HEK293 (cell line): ENCODE results near the gene PNLDC1.

Source experiments
- CTCF ChIA-PET: fragments of 350-600 bp; formaldehyde crosslinking; extraction: SDS; loops from one replicate; lab custom pipeline; 2021; ENCODE audit warnings: antibody characterized with exemption; lab: Yijun Ruan, JAX
- POLR2A ChIA-PET: fragments of 300-600 bp; formaldehyde crosslinking; extraction: SDS; loops from one replicate; lab custom pipeline; 2020; ENCODE audit warnings: antibody characterized with exemption, inconsistent platforms; lab: Yijun Ruan, JAX
- H3K27ac ChIP-seq: fragments of 200-500 bp; sonication (Bioruptor generic); 2 replicates; pipeline ENCODE4 v1.5.1; 2014; ENCODE audit warnings: low read depth, low read length, control low read depth, inconsistent platforms; ENCODE audit errors: extremely low read depth
- H3K36me3 ChIP-seq, 2 experiments: fragments of 200-500 bp in 1 of 2; sonication (Bioruptor generic) in 1 of 2; 1 replicate in 1 of 2; 2 replicates in 1 of 2; pipeline ENCODE4 v1.5.1; 2014 to 2017; ENCODE audit warnings: inconsistent platforms in 2 of 2, low read length in 2 of 2; ENCODE audit not compliant: control insufficient read depth in 2 of 2, insufficient read depth in 1 of 2
- H3K4me1 ChIP-seq: fragments of 200-500 bp; sonication (Bioruptor generic); 2 replicates; pipeline ENCODE4 v1.5.1; 2014; ENCODE audit warnings: mild to moderate bottlenecking, low read length, inconsistent platforms; ENCODE audit not compliant: control insufficient read depth, insufficient read depth
- H3K4me3 ChIP-seq: 2 replicates; pipeline ENCODE4 v1.5.1; 2011; ENCODE audit warnings: low read depth, mild to moderate bottlenecking, control low read depth, low read length, moderate library complexity
- H3K9me3 ChIP-seq: fragments of 200-500 bp; sonication (Bioruptor generic); 2 replicates; pipeline ENCODE4 v1.5.1; 2014; ENCODE audit warnings: low read depth, low read length, inconsistent platforms; ENCODE audit not compliant: control insufficient read depth, insufficient read depth
- PATZ1 ChIP-seq: fragments of 450-650 bp; formaldehyde crosslinking; IDR thresholded peaks from 2 replicates; pipeline ENCODE4 v1.5.1; 2016; ENCODE audit warnings: missing biosample characterization, missing genetic modification characterization
- PRDM10 ChIP-seq: fragments of 450-650 bp; formaldehyde crosslinking; IDR thresholded peaks from 2 replicates; pipeline ENCODE4 v1.5.1; 2016; ENCODE audit warnings: missing biosample characterization, missing genetic modification characterization
- ZNF175 ChIP-seq: fragments of 450-650 bp; formaldehyde crosslinking; IDR thresholded peaks from 2 replicates; pipeline ENCODE4 v1.5.1; 2016; ENCODE audit warnings: missing biosample characterization, missing genetic modification characterization
- ZNF37A ChIP-seq: fragments of 450-650 bp; IDR thresholded peaks from 2 replicates; pipeline ENCODE4 v1.5.1; 2018; ENCODE audit warnings: missing biosample characterization, missing genetic modification characterization
- ZNF645 ChIP-seq: fragments of 450-650 bp; formaldehyde crosslinking; IDR thresholded peaks from 2 replicates; pipeline ENCODE4; 2016; ENCODE audit warnings: missing biosample characterization, missing genetic modification characterization
- ZNF677 ChIP-seq: fragments of 450-650 bp; IDR thresholded peaks from 2 replicates; pipeline ENCODE4 v1.5.0; 2018; ENCODE audit warnings: missing biosample characterization, mild to moderate bottlenecking, missing genetic modification characterization, moderate library complexity
- TF ChIP-seq, protein P1 (sequence below): fragments of 450-650 bp; formaldehyde crosslinking; IDR thresholded peaks from 2 replicates; pipeline ENCODE4 v1.5.1; 2016; ENCODE audit warnings: missing biosample characterization, missing genetic modification characterization
- TF ChIP-seq, protein P2 (sequence below): IDR thresholded peaks from 2 replicates; pipeline ENCODE4 v1.6.1; 2011; ENCODE audit warnings: mild to moderate bottlenecking, low read depth, low read length, borderline replicate concordance
- TF ChIP-seq, protein P3 (sequence below): fragments of 450-650 bp; formaldehyde crosslinking; IDR thresholded peaks from 2 replicates; pipeline ENCODE4 v1.5.1; 2016; ENCODE audit warnings: missing biosample characterization, missing genetic modification characterization
- TF ChIP-seq, protein P4 (sequence below): fragments of 450-650 bp; formaldehyde crosslinking; IDR thresholded peaks from 2 replicates; pipeline ENCODE4 v1.5.1; 2016; ENCODE audit warnings: missing biosample characterization, missing genetic modification characterization
- TF ChIP-seq, protein P5 (sequence below): fragments of 450-650 bp; formaldehyde crosslinking; IDR thresholded peaks from 2 replicates; pipeline ENCODE4 v1.5.1; 2016; ENCODE audit warnings: missing biosample characterization, missing genetic modification characterization
- TF ChIP-seq, protein P6 (sequence below): fragments of 450-650 bp; formaldehyde crosslinking; IDR thresholded peaks from 2 replicates; pipeline ENCODE4 v1.5.1; 2016; ENCODE audit warnings: missing biosample characterization, missing genetic modification characterization, low read depth

Gene PNLDC1

DNA sequence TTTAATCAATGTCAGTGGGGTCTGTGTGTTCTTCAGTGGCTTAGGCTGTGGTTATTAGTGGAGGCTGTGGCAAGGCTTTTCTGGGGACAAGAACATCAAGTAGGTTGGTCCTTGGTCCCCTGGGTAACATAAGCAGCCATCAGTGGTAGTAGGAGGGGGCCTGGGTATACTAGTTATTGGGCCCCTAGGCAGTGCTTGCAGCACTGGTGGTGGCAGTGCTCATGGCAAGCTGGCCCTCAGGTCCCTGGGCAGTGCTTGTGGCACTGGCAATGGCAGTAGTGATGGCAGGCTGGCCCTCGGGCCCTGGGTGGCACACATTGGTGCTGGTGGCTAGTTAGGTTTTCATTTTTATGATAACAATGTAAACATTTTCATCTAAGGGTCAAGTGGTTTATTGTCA is 58.2 kb downstream of the PNLDC1 start:
- Histone ChIP-seq H3K4me1 (no peaks in the 10 kb centered on the region), H3K36me3 (no peaks in the 10 kb centered on the region), H3K9me3 (no peaks in the 10 kb centered on the region), H3K27ac (no peak overlapping the region), H3K4me3 (no peak overlapping the region)
- ChIA-PET POLR2A (no interaction called here), CTCF (no interaction called here)
- TF ChIP-seq, protein P1, sequence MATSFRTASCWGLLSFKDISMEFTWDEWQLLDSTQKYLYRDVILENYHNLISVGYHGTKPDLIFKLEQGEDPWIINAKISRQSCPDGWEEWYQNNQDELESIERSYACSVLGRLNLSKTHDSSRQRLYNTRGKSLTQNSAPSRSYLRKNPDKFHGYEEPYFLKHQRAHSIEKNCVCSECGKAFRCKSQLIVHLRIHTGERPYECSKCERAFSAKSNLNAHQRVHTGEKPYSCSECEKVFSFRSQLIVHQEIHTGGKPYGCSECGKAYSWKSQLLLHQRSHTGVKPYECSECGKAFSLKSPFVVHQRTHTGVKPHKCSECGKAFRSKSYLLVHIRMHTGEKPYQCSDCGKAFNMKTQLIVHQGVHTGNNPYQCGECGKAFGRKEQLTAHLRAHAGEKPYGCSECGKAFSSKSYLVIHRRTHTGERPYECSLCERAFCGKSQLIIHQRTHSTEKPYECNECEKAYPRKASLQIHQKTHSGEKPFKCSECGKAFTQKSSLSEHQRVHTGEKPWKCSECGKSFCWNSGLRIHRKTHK = no peak
- TF ChIP-seq, protein P2, sequence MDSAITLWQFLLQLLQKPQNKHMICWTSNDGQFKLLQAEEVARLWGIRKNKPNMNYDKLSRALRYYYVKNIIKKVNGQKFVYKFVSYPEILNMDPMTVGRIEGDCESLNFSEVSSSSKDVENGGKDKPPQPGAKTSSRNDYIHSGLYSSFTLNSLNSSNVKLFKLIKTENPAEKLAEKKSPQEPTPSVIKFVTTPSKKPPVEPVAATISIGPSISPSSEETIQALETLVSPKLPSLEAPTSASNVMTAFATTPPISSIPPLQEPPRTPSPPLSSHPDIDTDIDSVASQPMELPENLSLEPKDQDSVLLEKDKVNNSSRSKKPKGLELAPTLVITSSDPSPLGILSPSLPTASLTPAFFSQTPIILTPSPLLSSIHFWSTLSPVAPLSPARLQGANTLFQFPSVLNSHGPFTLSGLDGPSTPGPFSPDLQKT = no peak
- TF ChIP-seq PRDM10 (tag by site-specific recombination) (no peak), ZNF37A (tag by site-specific recombination) (no peak), ZNF645 (tag by site-specific recombination) (no peak), ZNF175 (tag by site-specific recombination) (no peak)
- TF ChIP-seq, protein P3, sequence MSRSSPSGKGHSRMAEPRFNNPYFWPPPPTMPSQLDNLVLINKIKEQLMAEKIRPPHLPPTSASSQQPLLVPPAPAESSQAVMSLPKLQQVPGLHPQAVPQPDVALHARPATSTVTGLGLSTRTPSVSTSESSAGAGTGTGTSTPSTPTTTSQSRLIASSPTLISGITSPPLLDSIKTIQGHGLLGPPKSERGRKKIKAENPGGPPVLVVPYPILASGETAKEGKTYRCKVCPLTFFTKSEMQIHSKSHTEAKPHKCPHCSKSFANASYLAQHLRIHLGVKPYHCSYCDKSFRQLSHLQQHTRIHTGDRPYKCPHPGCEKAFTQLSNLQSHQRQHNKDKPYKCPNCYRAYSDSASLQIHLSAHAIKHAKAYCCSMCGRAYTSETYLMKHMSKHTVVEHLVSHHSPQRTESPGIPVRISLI = no peak

DNA sequence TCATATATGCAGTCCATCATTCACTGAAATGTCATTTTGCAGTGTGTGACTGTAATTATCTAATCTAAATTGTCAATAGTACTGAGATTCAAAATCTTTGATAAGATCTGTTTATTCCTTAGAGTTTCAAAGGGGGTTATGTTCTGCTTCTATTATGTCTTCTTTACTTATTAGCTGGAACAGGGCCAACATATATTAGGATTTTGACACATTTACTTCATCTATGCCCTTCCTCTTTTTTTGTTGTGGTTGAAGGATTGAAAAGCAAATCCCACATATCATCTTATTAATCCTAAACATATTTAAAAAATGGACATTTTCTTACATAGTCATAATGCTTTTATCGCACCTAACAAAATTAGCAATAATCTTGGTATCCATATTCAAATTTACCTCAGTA is 60.4 kb downstream of the PNLDC1 start:
- Histone ChIP-seq H3K36me3 (no peaks in the 10 kb centered on the region), H3K4me3 (no peak overlapping the region), H3K9me3 (no peaks in the 10 kb centered on the region), H3K4me1 (no peaks in the 10 kb centered on the region), H3K27ac (no peak overlapping the region)
- ChIA-PET CTCF (interaction anchor here (1.3 kb wide), 1 partner anchor 595 kb away, joined by 5 read pairs; no protein-coding TSS in a partner anchor), POLR2A (no interaction called here)
- TF ChIP-seq, protein P4, sequence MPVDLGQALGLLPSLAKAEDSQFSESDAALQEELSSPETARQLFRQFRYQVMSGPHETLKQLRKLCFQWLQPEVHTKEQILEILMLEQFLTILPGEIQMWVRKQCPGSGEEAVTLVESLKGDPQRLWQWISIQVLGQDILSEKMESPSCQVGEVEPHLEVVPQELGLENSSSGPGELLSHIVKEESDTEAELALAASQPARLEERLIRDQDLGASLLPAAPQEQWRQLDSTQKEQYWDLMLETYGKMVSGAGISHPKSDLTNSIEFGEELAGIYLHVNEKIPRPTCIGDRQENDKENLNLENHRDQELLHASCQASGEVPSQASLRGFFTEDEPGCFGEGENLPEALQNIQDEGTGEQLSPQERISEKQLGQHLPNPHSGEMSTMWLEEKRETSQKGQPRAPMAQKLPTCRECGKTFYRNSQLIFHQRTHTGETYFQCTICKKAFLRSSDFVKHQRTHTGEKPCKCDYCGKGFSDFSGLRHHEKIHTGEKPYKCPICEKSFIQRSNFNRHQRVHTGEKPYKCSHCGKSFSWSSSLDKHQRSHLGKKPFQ (tag by site-specific recombination) = no peak
- TF ChIP-seq PATZ1 = no peak
- TF ChIP-seq, protein P5, sequence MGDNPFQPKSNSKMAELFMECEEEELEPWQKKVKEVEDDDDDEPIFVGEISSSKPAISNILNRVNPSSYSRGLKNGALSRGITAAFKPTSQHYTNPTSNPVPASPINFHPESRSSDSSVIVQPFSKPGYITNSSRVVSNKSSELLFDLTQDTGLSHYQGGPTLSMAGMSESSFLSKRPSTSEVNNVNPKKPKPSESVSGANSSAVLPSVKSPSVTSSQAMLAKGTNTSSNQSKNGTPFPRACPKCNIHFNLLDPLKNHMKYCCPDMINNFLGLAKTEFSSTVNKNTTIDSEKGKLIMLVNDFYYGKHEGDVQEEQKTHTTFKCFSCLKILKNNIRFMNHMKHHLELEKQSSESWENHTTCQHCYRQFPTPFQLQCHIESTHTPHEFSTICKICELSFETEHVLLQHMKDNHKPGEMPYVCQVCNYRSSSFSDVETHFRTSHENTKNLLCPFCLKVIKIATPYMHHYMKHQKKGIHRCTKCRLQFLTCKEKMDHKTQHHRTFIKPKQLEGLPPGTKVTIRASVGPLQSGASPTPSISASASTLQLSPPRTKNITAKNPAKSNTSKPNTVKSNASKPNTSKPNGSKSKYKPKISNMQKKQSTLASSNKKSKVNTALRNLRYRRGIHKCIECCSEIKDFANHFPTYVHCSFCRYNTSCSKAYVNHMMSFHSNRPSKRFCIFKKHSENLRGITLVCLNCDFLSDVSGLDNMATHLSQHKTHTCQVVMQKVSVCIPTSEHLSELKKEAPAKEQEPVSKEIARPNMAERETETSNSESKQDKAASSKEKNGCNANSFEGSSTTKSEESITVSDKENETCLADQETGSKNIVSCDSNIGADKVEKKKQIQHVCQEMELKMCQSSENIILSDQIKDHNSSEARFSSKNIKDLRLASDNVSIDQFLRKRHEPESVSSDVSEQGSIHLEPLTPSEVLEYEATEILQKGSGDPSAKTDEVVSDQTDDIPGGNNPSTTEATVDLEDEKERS = no peak
- no peak for TF ChIP-seq ZNF677 (tag by site-specific recombination)
- TF ChIP-seq, protein P6, sequence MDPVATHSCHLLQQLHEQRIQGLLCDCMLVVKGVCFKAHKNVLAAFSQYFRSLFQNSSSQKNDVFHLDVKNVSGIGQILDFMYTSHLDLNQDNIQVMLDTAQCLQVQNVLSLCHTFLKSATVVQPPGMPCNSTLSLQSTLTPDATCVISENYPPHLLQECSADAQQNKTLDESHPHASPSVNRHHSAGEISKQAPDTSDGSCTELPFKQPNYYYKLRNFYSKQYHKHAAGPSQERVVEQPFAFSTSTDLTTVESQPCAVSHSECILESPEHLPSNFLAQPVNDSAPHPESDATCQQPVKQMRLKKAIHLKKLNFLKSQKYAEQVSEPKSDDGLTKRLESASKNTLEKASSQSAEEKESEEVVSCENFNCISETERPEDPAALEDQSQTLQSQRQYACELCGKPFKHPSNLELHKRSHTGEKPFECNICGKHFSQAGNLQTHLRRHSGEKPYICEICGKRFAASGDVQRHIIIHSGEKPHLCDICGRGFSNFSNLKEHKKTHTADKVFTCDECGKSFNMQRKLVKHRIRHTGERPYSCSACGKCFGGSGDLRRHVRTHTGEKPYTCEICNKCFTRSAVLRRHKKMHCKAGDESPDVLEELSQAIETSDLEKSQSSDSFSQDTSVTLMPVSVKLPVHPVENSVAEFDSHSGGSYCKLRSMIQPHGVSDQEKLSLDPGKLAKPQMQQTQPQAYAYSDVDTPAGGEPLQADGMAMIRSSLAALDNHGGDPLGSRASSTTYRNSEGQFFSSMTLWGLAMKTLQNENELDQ (tag by site-specific recombination) = no peak
